Hepatocyte (in vitro differentiated cells): ENCODE data around the gene PHLPP1.

Experiments used
- CTCF ChIP-seq: fragments of 200-600 bp; sonication (generic); IDR thresholded peaks from 2 replicates; pipeline ENCODE4 v1.5.1; 2016; ENCODE audit warnings: antibody characterized with exemption, mild to moderate bottlenecking; ENCODE audit not compliant: poor library complexity
- EZH2phosphoT487 ChIP-seq: fragments of 200-600 bp; sonication (generic); IDR thresholded peaks from one replicate; pipeline ENCODE4 v1.6.1; 2018; ENCODE audit warnings: antibody characterized with exemption, mild to moderate bottlenecking, low read depth, moderate library complexity; ENCODE audit not compliant: unreplicated experiment, severe bottlenecking

GRCh38 chr18:62883937-62884735, 168.8 kb downstream of the PHLPP1 start:
- TF ChIP-seq CTCF (no peak), EZH2phosphoT487 (no peak)
